Breast epithelium (tissue), 3 donors: ENCODE measurements around the gene PLEKHG1.

Source experiments
- POLR2A ChIP-seq: fragments of 450-650 bp; IDR thresholded peaks from one replicate; pipeline ENCODE4 v1.6.1; 2016; ENCODE audit warnings: antibody characterized with exemption, mild to moderate bottlenecking, moderate library complexity
- TF ChIP-seq, protein P1 (sequence below), 3 donors: fragments of 450-650 bp; IDR thresholded peaks; one replicate each; pipeline ENCODE4 v1.5.1; 2016 to 2017; ENCODE audit warnings: antibody characterized with exemption in 3 of 3, mild to moderate bottlenecking in 3 of 3, moderate library complexity in 3 of 3

DNA sequence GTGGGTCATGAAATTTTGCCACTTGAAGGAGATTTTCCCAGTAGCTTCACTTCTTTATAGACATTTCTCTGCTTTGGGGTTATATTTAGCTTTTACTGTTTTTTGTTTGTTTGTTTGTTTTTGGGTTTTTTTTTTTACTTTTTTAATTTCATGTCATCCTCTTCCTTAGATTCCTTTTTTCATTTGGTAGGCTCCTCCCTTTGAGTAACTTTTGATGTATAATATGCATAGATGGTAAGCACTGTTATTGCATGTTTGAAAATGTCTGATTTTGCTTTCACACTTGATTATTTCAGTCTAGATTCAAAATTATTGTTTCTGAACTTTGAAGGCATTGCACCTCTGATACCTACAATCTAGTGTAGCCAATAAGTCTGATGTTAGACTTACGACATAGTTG, 37.6 kb downstream of the PLEKHG1 start:
- TF ChIP-seq, protein P1, sequence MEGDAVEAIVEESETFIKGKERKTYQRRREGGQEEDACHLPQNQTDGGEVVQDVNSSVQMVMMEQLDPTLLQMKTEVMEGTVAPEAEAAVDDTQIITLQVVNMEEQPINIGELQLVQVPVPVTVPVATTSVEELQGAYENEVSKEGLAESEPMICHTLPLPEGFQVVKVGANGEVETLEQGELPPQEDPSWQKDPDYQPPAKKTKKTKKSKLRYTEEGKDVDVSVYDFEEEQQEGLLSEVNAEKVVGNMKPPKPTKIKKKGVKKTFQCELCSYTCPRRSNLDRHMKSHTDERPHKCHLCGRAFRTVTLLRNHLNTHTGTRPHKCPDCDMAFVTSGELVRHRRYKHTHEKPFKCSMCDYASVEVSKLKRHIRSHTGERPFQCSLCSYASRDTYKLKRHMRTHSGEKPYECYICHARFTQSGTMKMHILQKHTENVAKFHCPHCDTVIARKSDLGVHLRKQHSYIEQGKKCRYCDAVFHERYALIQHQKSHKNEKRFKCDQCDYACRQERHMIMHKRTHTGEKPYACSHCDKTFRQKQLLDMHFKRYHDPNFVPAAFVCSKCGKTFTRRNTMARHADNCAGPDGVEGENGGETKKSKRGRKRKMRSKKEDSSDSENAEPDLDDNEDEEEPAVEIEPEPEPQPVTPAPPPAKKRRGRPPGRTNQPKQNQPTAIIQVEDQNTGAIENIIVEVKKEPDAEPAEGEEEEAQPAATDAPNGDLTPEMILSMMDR (IDR thresholded peaks at IDR 0.05) = no peak
- no peak for TF ChIP-seq POLR2A
